Measurements from ENCODE around the gene CLIC1. TPM values are rescaled to one million over a fixed set of nuclear protein-coding genes. Genes with fewer than 3 reads are reported as not detected.

CLIC1 gene
- total and polyA plus RNA-seq, 2 experiments from 2014 or later = 269 to 296 TPM

Small RNA genes within 50 kb of the gene (microRNA-seq; reads per million reads assigned to microRNA genes)
- gene MIR4646 = not detected

Small RNA genes within 50 kb of the gene (small RNA-seq; reads per million reads assigned to genes)
- gene LY6G6D (ENCODE audit: low replicate concordance) (not detected), gene MIR4646 (ENCODE audit: low replicate concordance) (not detected), gene MSH5-SAPCD1 (ENCODE audit: low replicate concordance) (not detected), gene RF00019 (ENCODE audit: low replicate concordance) (not detected), gene RNU6-850P (ENCODE audit: low replicate concordance) (not detected), gene SAPCD1 (ENCODE audit: low replicate concordance) (not detected)

Other genes with a start within 250 kb of the CLIC1 start
Only the 30 nearest of the 43 such genes appear.
- not detected in 2 replicates for gene TNF, start 161.0 kb downstream of the CLIC1 start, total RNA-seq (2014; rRNA removed; shearing (Covaris generic))
- gene TNF, start 161.0 kb downstream of the CLIC1 start, polyA plus RNA-seq (2016; fragmentation: Nextera tagmentation; extraction: Ambion mirVana) = 0.11 TPM in 1 of 2 replicates, not detected in the other
- gene LTB, start 154.1 kb downstream of the CLIC1 start, total RNA-seq (2014; rRNA removed; shearing (Covaris generic)) = not detected in 2 replicates
- 0.83 and 1.7 TPM in 2 replicates for gene LTB, start 154.1 kb downstream of the CLIC1 start, polyA plus RNA-seq (2016; fragmentation: Nextera tagmentation; extraction: Ambion mirVana)
- gene LST1, start 150.3 kb downstream of the CLIC1 start, total RNA-seq (2014; rRNA removed; shearing (Covaris generic)) = not detected in 2 replicates
- 0.37 TPM in 1 of 2 replicates, not detected in the other for gene LST1, start 150.3 kb downstream of the CLIC1 start, polyA plus RNA-seq (2016; fragmentation: Nextera tagmentation; extraction: Ambion mirVana)
- not detected in 2 replicates for gene NCR3, start 143.5 kb downstream of the CLIC1 start, total RNA-seq (2014; rRNA removed; shearing (Covaris generic))
- gene NCR3, start 143.5 kb downstream of the CLIC1 start, polyA plus RNA-seq (2016; fragmentation: Nextera tagmentation; extraction: Ambion mirVana) = not detected in 2 replicates
- 6.2 and 13.3 TPM in 2 replicates for gene AIF1, start 121.3 kb downstream of the CLIC1 start, total RNA-seq (2014; rRNA removed; shearing (Covaris generic))
- 33.7 and 36.2 TPM in 2 replicates for gene AIF1, start 121.3 kb downstream of the CLIC1 start, polyA plus RNA-seq (2016; fragmentation: Nextera tagmentation; extraction: Ambion mirVana)
- 223 and 273 TPM in 2 replicates for gene PRRC2A, start 115.8 kb downstream of the CLIC1 start, total RNA-seq (2014; rRNA removed; shearing (Covaris generic))
- gene PRRC2A, start 115.8 kb downstream of the CLIC1 start, polyA plus RNA-seq (2016; fragmentation: Nextera tagmentation; extraction: Ambion mirVana) = 213 and 238 TPM in 2 replicates
- 289 and 292 TPM in 2 replicates for gene BAG6, start 83.9 kb downstream of the CLIC1 start, total RNA-seq (2014; rRNA removed; shearing (Covaris generic))
- 169 and 183 TPM in 2 replicates for gene BAG6, start 83.9 kb downstream of the CLIC1 start, polyA plus RNA-seq (2016; fragmentation: Nextera tagmentation; extraction: Ambion mirVana)
- gene APOM, start 80.6 kb downstream of the CLIC1 start, total RNA-seq (2014; rRNA removed; shearing (Covaris generic)) = 1.2 and 4.2 TPM in 2 replicates
- gene APOM, start 80.6 kb downstream of the CLIC1 start, polyA plus RNA-seq (2016; fragmentation: Nextera tagmentation; extraction: Ambion mirVana) = 10.0 and 10.7 TPM in 2 replicates
- 12.8 and 15.0 TPM in 2 replicates for gene C6orf47, start 75.8 kb downstream of the CLIC1 start, total RNA-seq (2014; rRNA removed; shearing (Covaris generic))
- gene C6orf47, start 75.8 kb downstream of the CLIC1 start, polyA plus RNA-seq (2016; fragmentation: Nextera tagmentation; extraction: Ambion mirVana) = 9.4 TPM in 2 replicates
- 24.6 and 27.1 TPM in 2 replicates for gene GPANK1, start 71.5 kb downstream of the CLIC1 start, total RNA-seq (2014; rRNA removed; shearing (Covaris generic))
- gene GPANK1, start 71.5 kb downstream of the CLIC1 start, polyA plus RNA-seq (2016; fragmentation: Nextera tagmentation; extraction: Ambion mirVana) = 49.2 and 54.0 TPM in 2 replicates
- gene CSNK2B, start 70.5 kb downstream of the CLIC1 start, total RNA-seq (2014; rRNA removed; shearing (Covaris generic)) = 210 and 260 TPM in 2 replicates
- 271 and 282 TPM in 2 replicates for gene CSNK2B, start 70.5 kb downstream of the CLIC1 start, polyA plus RNA-seq (2016; fragmentation: Nextera tagmentation; extraction: Ambion mirVana)
- gene LY6G5B, start 66.6 kb downstream of the CLIC1 start, total RNA-seq (2014; rRNA removed; shearing (Covaris generic)) = 3.8 and 7.9 TPM in 2 replicates
- gene LY6G5B, start 66.6 kb downstream of the CLIC1 start, polyA plus RNA-seq (2016; fragmentation: Nextera tagmentation; extraction: Ambion mirVana) = 8.4 and 8.5 TPM in 2 replicates
- gene LY6G5C, start 55.5 kb downstream of the CLIC1 start, total RNA-seq (2014; rRNA removed; shearing (Covaris generic)) = 1.1 TPM in 1 of 2 replicates, not detected in the other
- gene LY6G5C, start 55.5 kb downstream of the CLIC1 start, polyA plus RNA-seq (2016; fragmentation: Nextera tagmentation; extraction: Ambion mirVana) = 2.1 TPM in 2 replicates
- 29.7 and 37.0 TPM in 2 replicates for gene ABHD16A, start 33.2 kb downstream of the CLIC1 start, total RNA-seq (2014; rRNA removed; shearing (Covaris generic))
- gene ABHD16A, start 33.2 kb downstream of the CLIC1 start, polyA plus RNA-seq (2016; fragmentation: Nextera tagmentation; extraction: Ambion mirVana) = 25.9 and 26.9 TPM in 2 replicates
- gene LY6G6F, start 29.7 kb downstream of the CLIC1 start, total RNA-seq (2014; rRNA removed; shearing (Covaris generic)) = not detected in 2 replicates
- gene LY6G6F, start 29.7 kb downstream of the CLIC1 start, polyA plus RNA-seq (2016; fragmentation: Nextera tagmentation; extraction: Ambion mirVana) = not detected in 2 replicates
- not detected in 2 replicates for gene LY6G6D, start 21.2 kb downstream of the CLIC1 start, total RNA-seq (2014; rRNA removed; shearing (Covaris generic))
- not detected in 2 replicates for gene LY6G6D, start 21.2 kb downstream of the CLIC1 start, polyA plus RNA-seq (2016; fragmentation: Nextera tagmentation; extraction: Ambion mirVana)
- gene LY6G6C, start 14.8 kb downstream of the CLIC1 start, total RNA-seq (2014; rRNA removed; shearing (Covaris generic)) = not detected in 2 replicates
- gene LY6G6C, start 14.8 kb downstream of the CLIC1 start, polyA plus RNA-seq (2016; fragmentation: Nextera tagmentation; extraction: Ambion mirVana) = 0.23 TPM in 1 of 2 replicates, not detected in the other
- gene MPIG6B, start 13.2 kb downstream of the CLIC1 start, total RNA-seq (2014; rRNA removed; shearing (Covaris generic)) = not detected in 2 replicates
- 0.12 and 0.13 TPM in 2 replicates for gene MPIG6B, start 13.2 kb downstream of the CLIC1 start, polyA plus RNA-seq (2016; fragmentation: Nextera tagmentation; extraction: Ambion mirVana)
- 58.7 and 62.2 TPM in 2 replicates for gene DDAH2, start 7.2 kb downstream of the CLIC1 start, total RNA-seq (2014; rRNA removed; shearing (Covaris generic))
- gene DDAH2, start 7.2 kb downstream of the CLIC1 start, polyA plus RNA-seq (2016; fragmentation: Nextera tagmentation; extraction: Ambion mirVana) = 65.0 and 65.1 TPM in 2 replicates
- 23.9 and 27.2 TPM in 2 replicates for gene MSH5, start 3.5 kb upstream of the CLIC1 start, total RNA-seq (2014; rRNA removed; shearing (Covaris generic))
- 12.1 and 12.8 TPM in 2 replicates for gene MSH5, start 3.5 kb upstream of the CLIC1 start, polyA plus RNA-seq (2016; fragmentation: Nextera tagmentation; extraction: Ambion mirVana)
- 3.9 TPM in 1 of 2 replicates, not detected in the other for gene SAPCD1, start 26.1 kb upstream of the CLIC1 start, total RNA-seq (2014; rRNA removed; shearing (Covaris generic))
- 4.5 and 5.0 TPM in 2 replicates for gene SAPCD1, start 26.1 kb upstream of the CLIC1 start, polyA plus RNA-seq (2016; fragmentation: Nextera tagmentation; extraction: Ambion mirVana)
- 0.07 and 0.12 TPM in 2 replicates for gene VWA7, start 40.8 kb upstream of the CLIC1 start, total RNA-seq (2014; rRNA removed; shearing (Covaris generic))
- 0.36 and 0.75 TPM in 2 replicates for gene VWA7, start 40.8 kb upstream of the CLIC1 start, polyA plus RNA-seq (2016; fragmentation: Nextera tagmentation; extraction: Ambion mirVana)
- gene VARS1, start 59.2 kb upstream of the CLIC1 start, total RNA-seq (2014; rRNA removed; shearing (Covaris generic)) = 137 and 153 TPM in 2 replicates
- gene VARS1, start 59.2 kb upstream of the CLIC1 start, polyA plus RNA-seq (2016; fragmentation: Nextera tagmentation; extraction: Ambion mirVana) = 66.0 and 71.2 TPM in 2 replicates
- gene LSM2, start 70.4 kb upstream of the CLIC1 start, total RNA-seq (2014; rRNA removed; shearing (Covaris generic)) = 93.5 and 106 TPM in 2 replicates
- gene LSM2, start 70.4 kb upstream of the CLIC1 start, polyA plus RNA-seq (2016; fragmentation: Nextera tagmentation; extraction: Ambion mirVana) = 140 and 143 TPM in 2 replicates
- gene HSPA1L, start 78.8 kb upstream of the CLIC1 start, total RNA-seq (2014; rRNA removed; shearing (Covaris generic)) = 0.50 and 0.83 TPM in 2 replicates
- 0.44 and 0.49 TPM in 2 replicates for gene HSPA1L, start 78.8 kb upstream of the CLIC1 start, polyA plus RNA-seq (2016; fragmentation: Nextera tagmentation; extraction: Ambion mirVana)
- gene HSPA1A, start 79.0 kb upstream of the CLIC1 start, total RNA-seq (2014; rRNA removed; shearing (Covaris generic)) = 57.1 and 58.3 TPM in 2 replicates
- gene HSPA1A, start 79.0 kb upstream of the CLIC1 start, polyA plus RNA-seq (2016; fragmentation: Nextera tagmentation; extraction: Ambion mirVana) = 36.1 and 39.1 TPM in 2 replicates
- gene HSPA1B, start 91.2 kb upstream of the CLIC1 start, total RNA-seq (2014; rRNA removed; shearing (Covaris generic)) = 102 and 113 TPM in 2 replicates
- 25.9 and 31.7 TPM in 2 replicates for gene HSPA1B, start 91.2 kb upstream of the CLIC1 start, polyA plus RNA-seq (2016; fragmentation: Nextera tagmentation; extraction: Ambion mirVana)
- gene NEU1, start 126.3 kb upstream of the CLIC1 start, total RNA-seq (2014; rRNA removed; shearing (Covaris generic)) = 41.1 and 47.4 TPM in 2 replicates
- gene NEU1, start 126.3 kb upstream of the CLIC1 start, polyA plus RNA-seq (2016; fragmentation: Nextera tagmentation; extraction: Ambion mirVana) = 31.4 and 32.3 TPM in 2 replicates
- 3.7 and 4.6 TPM in 2 replicates for gene SLC44A4, start 142.5 kb upstream of the CLIC1 start, total RNA-seq (2014; rRNA removed; shearing (Covaris generic))
- 1.1 and 1.2 TPM in 2 replicates for gene SLC44A4, start 142.5 kb upstream of the CLIC1 start, polyA plus RNA-seq (2016; fragmentation: Nextera tagmentation; extraction: Ambion mirVana)
- gene EHMT2, start 161.2 kb upstream of the CLIC1 start, total RNA-seq (2014; rRNA removed; shearing (Covaris generic)) = 184 and 193 TPM in 2 replicates
- gene EHMT2, start 161.2 kb upstream of the CLIC1 start, polyA plus RNA-seq (2016; fragmentation: Nextera tagmentation; extraction: Ambion mirVana) = 112 and 113 TPM in 2 replicates